Stomach (tissue), 9 donors: ENCODE measurements around the gene SRSF4. TPM values are rescaled to one million over a fixed set of nuclear protein-coding genes. Genes with fewer than 3 reads are reported as not detected.
A peak's percentile ranks its signal among the peaks of the same experiment; 100 is the strongest.

Source experiments
- DNase-seq, 2 donors: peaks; one replicate each; pipeline versions ENCODE4 v3.0.0 to v3.0.0-alpha.2; 2013 to 2019
- H3K27ac ChIP-seq, 5 donors: fragments of 200-600 bp in 4 of 5; sonication (generic) in 4 of 5; one replicate each; pipeline ENCODE4 v1.5.1; 2013 to 2019; ENCODE audit warnings: mild to moderate bottlenecking in 1 of 5, moderate library complexity in 1 of 5
- H3K27me3 ChIP-seq, 3 donors: fragments of 200-600 bp; sonication (generic); one replicate each; pipeline ENCODE4 v1.5.1; 2017 to 2019; ENCODE audit warnings: mixed run types in 1 of 3
- H3K36me3 ChIP-seq, 4 donors: fragments of 200-600 bp; sonication (generic); 1 replicate in 3 of 4; 2 replicates in 1 of 4; pipeline ENCODE4 v1.5.1; 2016 to 2019
- H3K4me1 ChIP-seq, 4 donors: fragments of 200-600 bp; sonication (generic); one replicate each; pipeline ENCODE4 v1.5.1; 2016 to 2019
- H3K4me3 ChIP-seq, 4 donors: fragments of 200-600 bp; sonication (generic) in 3 of 4; one replicate each; pipeline ENCODE4 v1.5.1; 2016 to 2019; ENCODE audit warnings: mild to moderate bottlenecking in 1 of 4
- H3K9me3 ChIP-seq, 4 donors: fragments of 200-600 bp; sonication (generic); one replicate each; pipeline ENCODE4 v1.5.1; 2016 to 2019
- EP300 ChIP-seq: sonication (generic); formaldehyde crosslinking; IDR thresholded peaks from one replicate; pipeline ENCODE4 v1.6.1; 2017; ENCODE audit warnings: antibody characterized with exemption
- POLR2A ChIP-seq, 4 donors: fragments of 450-650 bp; IDR thresholded peaks; one replicate each; pipeline ENCODE4 v1.6.1; 2016; ENCODE audit warnings: antibody characterized with exemption in 4 of 4, control low read depth in 2 of 4, mild to moderate bottlenecking in 1 of 4, moderate library complexity in 1 of 4
- POLR2AphosphoS5 ChIP-seq, 3 donors: sonication (generic); formaldehyde crosslinking; IDR thresholded peaks; one replicate each; pipeline ENCODE4 v1.6.1; 2016; ENCODE audit warnings: antibody characterized with exemption in 3 of 3
- WGBS, 5 donors: extraction: QIAGEN DNeasy Blood & Tissue Kit in 3 of 5; methylation state at CpG; one replicate each; pipeline versions ENCODE4 v1.1.5 to v1.1.7; 2013 to 2018; 5-methylcytosine and 5-hydroxymethylcytosine counted together
- intact Hi-C: fragments of 100-400 bp; cut with DNase I; formaldehyde crosslinking; loops from one replicate; pipeline ENCODE4 v1.15.1; 2023; ENCODE audit warnings: low total_unique reads
- polyA plus RNA-seq, 3 donors: library from polyadenylated mRNA; stranded (reverse); fragments of 200-250 nt; gene quantifications; one replicate each; pipeline ENCODE4 v1.2.3, GENCODE V29; 2013
- total RNA-seq, 5 donors: library from RNA; depleted of rRNA; stranded (reverse); fragments of >200 nt; gene quantifications; one replicate each; pipeline versions ENCODE4 v1.1.0 to v1.2.3, GENCODE V29; 2014 to 2016
- TF ChIP-seq, protein P1 (sequence below), 7 experiments: fragments of 450-650 bp in 4 of 7; fragments of 200-600 bp in 3 of 7; sonication (generic) in 3 of 7; IDR thresholded peaks; one replicate each; pipeline ENCODE4 v1.5.1; 2016 to 2019; ENCODE audit warnings: antibody characterized with exemption in 7 of 7, control low read depth in 2 of 7, mild to moderate bottlenecking in 1 of 7
- donor health status: healthy with polysubstance abuse.
- donor health status: Bipolar disorder and iron deficiency.
- donor health status: healthy.

SRSF4 gene
- total and polyA plus RNA-seq, 8 donors = 25.1 to 328 (median 53.1) TPM

DNA sequence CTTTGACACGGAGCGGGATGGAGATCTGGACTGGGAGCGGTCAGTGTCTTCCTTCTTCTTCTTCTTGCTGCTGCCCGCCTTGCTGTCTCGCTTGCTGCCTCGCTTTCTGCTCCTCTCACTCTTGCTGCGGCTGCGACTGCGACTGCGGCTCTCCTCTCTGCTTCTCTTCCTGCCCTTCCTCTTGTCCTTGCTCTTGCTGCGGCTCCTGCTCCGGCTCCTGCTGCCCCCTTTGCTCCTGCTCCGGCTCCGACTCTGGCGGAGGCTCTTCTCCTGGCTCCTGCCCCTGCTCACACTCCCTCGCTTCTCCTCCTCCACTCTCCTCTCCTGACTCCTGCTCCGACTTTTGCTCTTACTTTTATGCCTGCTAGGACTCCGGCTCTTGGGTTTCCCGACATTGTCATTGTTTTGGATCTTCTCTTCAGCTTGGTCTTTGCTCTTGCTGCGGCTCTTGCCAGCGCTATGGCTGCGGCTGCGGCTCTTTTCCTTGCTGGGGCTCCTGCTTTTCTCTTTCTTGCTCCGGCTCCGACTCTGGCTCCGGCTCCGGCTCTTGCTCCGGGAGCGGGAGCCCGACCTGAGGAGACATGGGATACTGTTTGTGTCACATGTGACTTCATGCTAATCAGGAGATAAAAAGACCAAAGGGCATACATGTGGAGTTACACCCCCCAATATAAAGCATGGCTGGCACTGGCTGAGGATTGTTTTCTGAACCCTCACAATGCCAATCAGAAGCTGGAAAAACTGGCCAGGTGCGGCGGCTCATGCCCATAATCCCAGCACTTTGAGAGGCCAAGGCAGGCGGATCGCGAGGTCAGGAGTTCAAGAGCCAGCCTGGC lies 32.8 kb downstream of the SRSF4 start:
- no peak overlapping the region for H3K27ac ChIP-seq

DNA sequence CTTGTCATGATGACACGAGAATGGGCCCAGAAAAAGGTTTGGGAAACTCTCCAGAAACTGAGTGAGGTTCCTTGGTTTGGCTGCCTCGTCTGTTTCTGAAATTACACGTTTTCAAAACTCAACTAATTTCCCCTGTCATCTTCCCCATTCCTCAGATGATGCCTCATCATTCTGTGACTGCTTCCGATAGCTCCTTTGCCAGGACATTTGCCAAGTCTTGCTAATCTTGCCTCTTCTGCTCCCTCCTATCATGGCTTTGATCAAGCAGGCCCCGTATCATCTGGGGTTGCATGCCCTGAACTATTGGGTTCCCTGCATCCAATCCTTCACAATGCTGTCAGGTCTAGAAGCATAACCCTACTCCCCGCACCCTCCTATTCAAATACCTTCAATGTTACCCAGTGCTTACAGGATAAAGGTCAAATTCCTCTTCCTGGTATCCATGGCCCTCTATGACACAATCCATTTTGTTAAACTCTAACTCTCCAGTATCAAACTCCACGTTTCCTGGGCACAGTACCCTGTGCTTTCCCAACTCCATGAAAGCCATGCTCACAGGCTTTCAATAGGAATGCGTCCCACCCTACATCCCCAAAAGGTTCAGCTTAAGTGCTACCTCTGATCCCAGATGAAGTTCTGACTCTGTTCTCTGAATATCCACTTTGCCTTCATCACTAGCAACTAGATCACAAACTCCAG lies 35.8 kb downstream of the SRSF4 start:
- peak in 1 of 3 donors; percentile 15 for TF ChIP-seq POLR2AphosphoS5 (IDR thresholded peaks at IDR 0.05)
- TF ChIP-seq, protein P1, sequence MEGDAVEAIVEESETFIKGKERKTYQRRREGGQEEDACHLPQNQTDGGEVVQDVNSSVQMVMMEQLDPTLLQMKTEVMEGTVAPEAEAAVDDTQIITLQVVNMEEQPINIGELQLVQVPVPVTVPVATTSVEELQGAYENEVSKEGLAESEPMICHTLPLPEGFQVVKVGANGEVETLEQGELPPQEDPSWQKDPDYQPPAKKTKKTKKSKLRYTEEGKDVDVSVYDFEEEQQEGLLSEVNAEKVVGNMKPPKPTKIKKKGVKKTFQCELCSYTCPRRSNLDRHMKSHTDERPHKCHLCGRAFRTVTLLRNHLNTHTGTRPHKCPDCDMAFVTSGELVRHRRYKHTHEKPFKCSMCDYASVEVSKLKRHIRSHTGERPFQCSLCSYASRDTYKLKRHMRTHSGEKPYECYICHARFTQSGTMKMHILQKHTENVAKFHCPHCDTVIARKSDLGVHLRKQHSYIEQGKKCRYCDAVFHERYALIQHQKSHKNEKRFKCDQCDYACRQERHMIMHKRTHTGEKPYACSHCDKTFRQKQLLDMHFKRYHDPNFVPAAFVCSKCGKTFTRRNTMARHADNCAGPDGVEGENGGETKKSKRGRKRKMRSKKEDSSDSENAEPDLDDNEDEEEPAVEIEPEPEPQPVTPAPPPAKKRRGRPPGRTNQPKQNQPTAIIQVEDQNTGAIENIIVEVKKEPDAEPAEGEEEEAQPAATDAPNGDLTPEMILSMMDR (IDR thresholded peaks at IDR 0.05) = no peak
- peaks cover 55 to 78% (median 76%) of the 10 kb centered on the region in 4 donors for H3K36me3 ChIP-seq
- no peak overlapping the region for H3K4me3 ChIP-seq
- H3K4me1 ChIP-seq = peaks cover 0 to 11% (median 4%) of the 10 kb centered on the region in 4 donors
- H3K27me3 ChIP-seq = no peaks in the 10 kb centered on the region
- intact Hi-C loops = no loop called here
- H3K27ac ChIP-seq = no peak overlapping the region
- DNase-seq = peak; percentile 20 to 62
- WGBS, 5 donors = 63 to 67% (median 64%) methylated on average over 8 of the region's 8 CpGs
- H3K9me3 ChIP-seq = no peaks in the 10 kb centered on the region

More for the DNA sequence above, 32.8 kb downstream of the SRSF4 start:
- no peak for DNase-seq
- Histone ChIP-seq H3K9me3 (no peaks in the 10 kb centered on the region), H3K4me3 (no peak overlapping the region), H3K27me3 (no peaks in the 10 kb centered on the region), H3K4me1 (peaks cover 0 to 11% (median 4%) of the 10 kb centered on the region in 4 donors), H3K36me3 (peaks cover 85 to 100% (median 98%) of the 10 kb centered on the region in 4 donors)
- intact Hi-C loops = no loop called here
- no peak for TF ChIP-seq POLR2AphosphoS5 (IDR thresholded peaks at IDR 0.05)
- TF ChIP-seq, protein P1 (IDR thresholded peaks at IDR 0.05) = no peak
- TF ChIP-seq EP300 = no peak
- TF ChIP-seq POLR2A (IDR thresholded peaks at IDR 0.05) = no peak
- 93 to 96% (median 96%) methylated on average over 35 of the region's 35 CpGs for WGBS, 5 donors

DNA sequence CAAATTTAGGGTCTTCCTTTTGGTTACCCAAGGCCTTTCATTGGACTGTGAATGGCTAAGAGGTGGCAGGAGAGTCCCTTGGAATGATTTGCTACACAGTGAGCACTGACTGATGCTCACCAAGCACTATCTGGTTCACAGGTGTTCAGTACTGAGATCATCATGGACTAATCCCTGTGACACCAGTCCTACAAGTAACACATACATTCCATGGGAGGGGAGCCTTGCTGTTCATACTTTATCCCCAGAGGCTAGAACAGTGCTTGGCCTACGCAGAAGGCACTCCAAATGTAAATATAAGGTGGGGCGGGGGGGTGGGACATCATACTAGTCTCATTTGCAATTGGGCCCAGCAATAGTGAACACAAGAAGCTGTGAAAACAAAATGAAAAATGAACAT lies 37.5 kb downstream of the SRSF4 start:
- WGBS, 5 donors = 84 to 98% (median 93%) methylated on average over 2 of the region's 2 CpGs
- peaks cover 38 to 61% (median 59%) of the 10 kb centered on the region in 4 donors for H3K36me3 ChIP-seq
- intact Hi-C loops = no loop called here
- peaks cover 0 to 11% (median 4%) of the 10 kb centered on the region in 4 donors for H3K4me1 ChIP-seq
- H3K9me3 ChIP-seq = no peaks in the 10 kb centered on the region
- TF ChIP-seq POLR2A (IDR thresholded peaks at IDR 0.05) (no peak), POLR2AphosphoS5 (IDR thresholded peaks at IDR 0.05) (no peak), EP300 (no peak)
- TF ChIP-seq, protein P1 (IDR thresholded peaks at IDR 0.05) = no peak
- H3K4me3 ChIP-seq = no peak overlapping the region
- no peak for DNase-seq
- H3K27me3 ChIP-seq = no peaks in the 10 kb centered on the region
- H3K27ac ChIP-seq = no peak overlapping the region

DNA sequence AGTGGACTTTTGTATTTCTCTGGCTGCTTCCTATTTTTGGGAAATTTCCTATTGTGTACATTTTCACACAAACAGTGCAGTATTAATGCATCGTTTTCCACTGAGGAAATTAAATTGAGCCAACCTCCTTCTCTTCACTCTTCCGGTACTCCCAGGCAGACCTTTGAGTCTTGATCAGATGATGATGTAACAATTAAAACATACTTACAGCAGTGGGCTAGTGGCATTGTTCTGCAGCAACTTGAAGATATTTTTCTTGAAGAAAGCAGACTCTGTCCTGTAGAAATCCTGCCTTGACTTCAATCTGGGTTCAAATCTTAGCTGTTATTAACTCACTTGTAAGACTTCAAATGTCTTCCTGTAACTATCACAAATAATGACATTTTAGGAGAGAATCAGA lies 39.0 kb downstream of the SRSF4 start:
- no peaks in the 10 kb centered on the region for H3K27me3 ChIP-seq
- peaks cover 24 to 47% (median 44%) of the 10 kb centered on the region in 4 donors for H3K36me3 ChIP-seq
- 82 to 90% (median 87%) methylated on average over 2 of the region's 2 CpGs for WGBS, 5 donors
- H3K27ac ChIP-seq = no peak overlapping the region
- no peak overlapping the region for H3K4me3 ChIP-seq
- no peak for DNase-seq
- TF ChIP-seq EP300 = no peak
- TF ChIP-seq, protein P1 (IDR thresholded peaks at IDR 0.05) = no peak
- no peak for TF ChIP-seq POLR2A (IDR thresholded peaks at IDR 0.05)
- TF ChIP-seq POLR2AphosphoS5 (IDR thresholded peaks at IDR 0.05) = no peak
- intact Hi-C loops = no loop called here
- no peaks in the 10 kb centered on the region for H3K9me3 ChIP-seq
- H3K4me1 ChIP-seq = peaks cover 0 to 11% (median 4%) of the 10 kb centered on the region in 4 donors
